Placental epithelial cell (primary cell): ENCODE results near the gene CTDSPL2. TPM values are rescaled to one million over a fixed set of nuclear protein-coding genes. Genes with fewer than 3 reads are reported as not detected.

Source experiments
- total RNA-seq: library from RNA; depleted of rRNA; stranded (reverse); fragments of >200 nt; gene quantifications from 2 replicates; pipeline ENCODE4 v1.2.3, GENCODE V29; 2012

CTDSPL2 gene
- 47.1 and 47.9 TPM in 2 replicates for total RNA-seq

DNA sequence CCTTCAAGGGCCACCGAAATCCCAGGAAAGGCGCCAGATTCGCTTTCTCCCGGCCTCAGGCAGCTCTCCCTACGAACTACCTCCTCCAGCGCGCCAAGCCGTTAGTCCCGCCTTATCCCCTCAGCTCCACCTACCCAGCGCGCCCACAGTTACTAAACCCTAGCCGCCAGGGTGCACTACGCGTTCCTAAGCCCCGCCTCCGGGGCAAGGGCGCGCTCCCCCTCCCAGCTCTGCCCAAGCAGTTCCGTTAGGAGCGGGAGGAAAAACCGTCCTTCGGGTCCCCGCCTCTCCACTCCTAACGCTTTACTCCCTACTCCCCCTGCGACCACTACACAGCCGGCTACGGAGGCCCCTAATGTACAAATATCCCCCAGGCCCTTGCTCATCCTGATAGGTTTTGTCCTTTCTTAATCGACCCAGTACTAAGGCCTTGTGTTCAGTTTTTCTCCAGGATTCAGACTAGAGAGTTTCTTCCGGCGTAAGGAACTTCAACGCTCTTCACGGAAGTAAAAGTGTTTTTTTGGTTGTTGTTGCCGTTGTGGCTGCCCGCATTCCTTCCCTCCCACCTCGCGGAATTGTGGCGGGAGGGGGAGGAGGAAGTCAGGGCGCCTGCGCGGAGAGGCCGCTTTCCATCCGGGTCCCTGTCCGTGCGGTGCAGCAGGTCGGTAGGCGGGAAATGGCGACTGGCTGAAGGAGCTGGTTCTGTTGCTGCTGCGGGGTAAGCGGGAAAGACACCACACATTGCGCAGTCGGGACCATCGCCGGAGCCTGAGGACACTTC lies at the start of gene CTDSPL2:
Gene CTDSPL2 (plus strand): TSS at position 655 of the 781 bp plus-strand sequence. CDS start 31,386 bp downstream, outside the sequence.

DNA sequence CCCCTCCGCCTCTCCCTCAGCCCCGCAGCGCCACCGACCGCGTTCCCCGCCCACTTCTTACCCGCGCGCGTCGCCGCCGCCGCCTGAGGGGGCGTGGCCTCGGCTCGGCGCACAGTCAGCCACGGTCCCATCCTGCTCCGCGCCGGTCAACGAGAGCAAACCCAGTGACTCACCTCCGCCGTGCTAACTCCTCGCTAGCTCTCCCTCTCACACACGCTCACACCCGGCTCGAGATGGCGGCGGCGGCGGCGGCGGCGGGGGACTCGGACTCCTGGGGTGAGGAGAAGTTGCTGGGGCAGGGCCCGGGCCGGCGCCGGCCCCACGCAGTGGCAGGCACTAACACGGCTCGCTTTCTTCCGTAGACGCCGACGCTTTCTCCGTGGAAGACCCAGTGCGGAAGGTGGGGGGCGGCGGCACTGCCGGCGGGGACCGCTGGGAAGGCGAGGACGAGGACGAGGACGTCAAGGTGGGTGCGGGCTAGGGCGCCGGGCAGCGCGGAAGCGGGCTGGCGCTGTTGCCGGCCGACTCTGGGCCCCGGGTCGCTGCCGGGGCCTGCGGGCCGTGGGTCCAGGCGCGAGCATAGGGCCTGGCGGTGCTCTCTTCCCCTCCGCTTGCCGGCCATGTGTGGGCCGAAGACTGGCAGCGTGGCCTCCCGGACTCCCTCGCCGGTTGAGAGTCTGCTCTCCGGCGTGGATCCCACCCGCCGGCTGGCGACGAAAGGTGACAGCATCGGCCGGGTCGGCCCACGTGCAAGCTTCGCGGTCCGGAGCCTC lies 109.7 kb downstream of the CTDSPL2 start, which contains the start of gene EIF3J:
Gene EIF3J (plus strand): TSS at position 186 of the 773 bp plus-strand sequence. CDS start 48 bp downstream, at position 234.

Other genes with a start within 250 kb of the CTDSPL2 start
- gene FRMD5, start 232.4 kb upstream of the CTDSPL2 start, total RNA-seq = 2.3 and 2.7 TPM in 2 replicates
- 71.5 and 101 TPM in 2 replicates for gene GOLM2, start 138.9 kb upstream of the CTDSPL2 start, total RNA-seq
- gene EIF3J, start 109.5 kb downstream of the CTDSPL2 start, total RNA-seq = 22.1 and 28.3 TPM in 2 replicates
- 67.5 and 87.9 TPM in 2 replicates for gene SPG11, start 236.0 kb downstream of the CTDSPL2 start, total RNA-seq